Measurements from ENCODE around the gene SKI.
A peak's percentile ranks its signal among the peaks of the same experiment; 100 is the strongest.

SKI gene

GRCh38 chr1:2210786-2211185, 17.3 kb upstream of the SKI start:
- DNase-seq = no peak

- DNase-seq = no peak
These were observed 15.9 kb upstream of the SKI start for GRCh38 chr1:2212274-2212531.

GRCh38 chr1:2212532-2213491, 15.3 kb upstream of the SKI start:
- peak; percentile 50 for DNase-seq

- DNase-seq = no peak
These were observed 14.3 kb upstream of the SKI start for GRCh38 chr1:2213576-2214505.

- no peak for DNase-seq
These were observed 13.4 kb upstream of the SKI start for GRCh38 chr1:2214541-2215241.

GRCh38 chr1:2215329-2215728, 12.8 kb upstream of the SKI start:
- no peak for DNase-seq

- DNase-seq = no peak
These were observed 12.0 kb upstream of the SKI start for GRCh38 chr1:2215909-2216766.

GRCh38 chr1:2216767-2217058, 11.4 kb upstream of the SKI start:
- no peak for DNase-seq

- DNase-seq = no peak
These were observed 6.8 kb upstream of the SKI start for GRCh38 chr1:2221271-2221670.

GRCh38 chr1:2224170-2224584, 3.9 kb upstream of the SKI start:
- DNase-seq = no peak

- no peak for DNase-seq
These were observed 3.3 kb upstream of the SKI start for GRCh38 chr1:2224631-2225428.

- no peak for DNase-seq
These were observed 1.4 kb upstream of the SKI start for GRCh38 chr1:2226525-2227345.

- DNase-seq = peak; percentile 93
These were observed 568 bp upstream of the SKI start for GRCh38 chr1:2227346-2228156.

GRCh38 chr1:2228694-2229036, 546 bp downstream of the SKI start:
- peak; percentile 23 for DNase-seq

GRCh38 chr1:2229037-2229864, 1.1 kb downstream of the SKI start:
- peak; percentile 56 for DNase-seq

- DNase-seq = no peak
These were observed 2.0 kb downstream of the SKI start for GRCh38 chr1:2229911-2230731.

- DNase-seq = peak; percentile 39
These were observed 2.8 kb downstream of the SKI start for GRCh38 chr1:2230781-2231531.
